DMS153 treated with DMSO at 0.1 percent for 48 hours (cell line): ENCODE results near the gene CPN2.

Source experiments
- DNase-seq: peaks from one replicate; lab custom pipeline; 2025; ENCODE audit not compliant: unreplicated experiment; lab: John Stamatoyannopoulos, UW

Gene CPN2

DNA sequence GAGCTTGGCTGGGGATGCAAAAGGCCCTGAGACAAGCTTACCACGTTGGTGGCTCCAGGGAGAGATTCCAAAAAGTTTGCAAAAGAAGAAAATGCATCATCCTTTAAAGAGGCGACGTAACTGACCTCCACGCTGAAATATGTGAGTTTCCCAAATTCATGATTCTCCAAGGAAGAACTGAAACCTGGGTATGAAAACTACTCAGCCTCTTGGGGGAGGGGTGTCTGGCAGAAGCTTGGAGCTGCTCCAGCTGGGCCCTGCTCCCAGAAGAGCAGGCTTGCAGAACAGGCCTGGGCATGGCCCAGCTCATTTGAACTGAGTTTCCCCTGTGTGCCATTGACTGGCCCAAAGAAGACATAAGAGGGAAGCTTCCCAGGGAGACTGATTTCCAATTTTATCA, 20.5 kb downstream of the CPN2 start:
- no peak for DNase-seq

DNA sequence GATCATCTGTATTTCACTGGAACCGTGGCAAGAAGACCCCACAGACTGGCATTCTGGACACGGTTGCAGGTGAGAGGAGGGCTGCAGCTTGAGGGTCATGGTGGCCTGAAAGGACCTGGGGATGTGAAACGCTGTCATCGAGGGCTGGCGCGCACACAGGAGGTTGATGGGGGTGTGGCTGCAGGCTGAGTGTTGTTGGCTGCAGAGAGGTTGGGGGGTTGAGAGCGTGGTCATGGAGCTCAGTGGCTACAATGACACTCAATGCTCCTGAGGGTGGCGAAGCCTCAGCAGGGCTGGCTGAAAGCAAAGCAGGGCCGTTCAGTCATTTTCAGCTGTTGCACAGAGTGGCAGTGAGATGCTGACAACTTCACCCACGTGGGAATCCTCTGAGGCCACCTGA, 21.0 kb downstream of the CPN2 start:
- no peak for DNase-seq

DNA sequence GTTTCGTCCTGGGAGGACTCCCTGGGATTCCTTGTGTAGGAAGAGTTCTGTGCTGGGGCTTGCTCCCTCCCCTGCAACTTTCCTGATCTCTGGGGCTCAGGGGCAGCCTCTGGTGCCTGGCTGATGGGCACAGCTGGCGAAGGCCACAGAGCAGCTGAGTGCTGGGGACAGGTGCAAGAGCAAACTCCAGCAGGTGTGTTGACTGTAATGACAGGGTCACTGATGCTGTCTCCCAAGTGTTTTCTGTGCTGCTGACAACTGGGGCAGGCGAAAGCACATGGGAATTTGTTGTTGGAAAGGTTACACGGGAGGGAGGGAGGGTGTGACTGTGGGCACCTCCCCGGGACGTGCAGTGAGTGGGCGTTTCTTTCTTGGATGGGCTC, 21.6 kb downstream of the CPN2 start:
- no peak for DNase-seq

DNA sequence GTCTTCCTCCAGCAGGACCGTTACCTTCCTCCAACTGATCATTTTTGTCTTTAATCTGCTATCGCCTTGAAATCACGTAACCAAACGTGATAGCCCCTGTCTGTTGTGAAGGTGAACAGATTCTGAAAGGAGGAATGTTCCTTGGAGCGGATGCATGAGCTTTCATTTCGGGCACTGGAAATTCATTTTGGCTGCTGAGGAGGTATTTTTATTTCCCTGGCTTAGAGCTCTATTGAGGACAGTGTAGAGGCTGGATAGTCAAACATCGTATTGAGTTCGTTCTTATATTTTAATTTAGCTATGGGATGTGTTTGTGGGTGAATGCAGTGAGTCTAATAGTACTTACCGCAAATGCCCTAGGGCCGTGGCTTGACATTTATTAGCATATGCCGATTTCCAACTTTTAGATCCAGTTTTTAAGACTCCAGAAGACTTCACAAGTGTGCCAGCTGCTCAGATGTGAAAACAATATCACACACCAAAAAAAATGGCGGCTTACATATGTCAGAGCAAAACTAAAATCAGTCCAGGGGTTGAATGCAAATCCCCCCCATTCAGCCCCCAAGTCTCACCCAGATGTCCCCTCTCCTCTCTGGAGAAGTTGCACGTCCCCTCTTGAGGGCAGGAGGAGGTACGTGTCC, 22.1 kb downstream of the CPN2 start:
- no peak for DNase-seq

DNA sequence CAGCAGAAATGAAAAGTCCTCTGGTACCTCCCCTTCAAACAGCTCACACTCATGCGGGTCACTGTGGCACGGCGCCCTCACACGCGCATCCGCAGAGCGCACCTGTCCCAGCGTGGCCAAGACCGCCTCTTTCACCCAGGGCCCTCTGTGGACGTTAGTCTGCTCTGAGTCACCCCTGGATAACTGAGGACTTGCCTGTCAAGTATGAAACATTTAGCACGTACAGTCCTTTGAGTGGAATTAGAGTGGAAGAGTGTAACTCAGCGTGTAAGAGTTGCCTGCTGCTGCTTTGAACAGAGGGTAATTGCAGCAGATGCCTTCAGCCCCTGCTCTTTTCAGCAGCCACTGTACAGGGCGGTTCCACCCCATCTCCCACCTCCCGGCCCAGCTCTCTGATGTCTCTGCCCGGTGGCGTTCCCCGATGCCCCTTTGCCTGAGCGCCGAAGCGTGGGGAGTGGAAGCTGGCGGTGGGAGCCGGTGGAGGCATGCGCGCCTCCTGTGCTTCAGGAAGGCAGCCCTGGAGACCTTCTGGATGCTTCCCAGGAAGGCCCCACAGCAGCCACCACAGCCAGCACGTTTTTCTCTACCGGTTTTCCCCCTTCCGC, 23.0 kb downstream of the CPN2 start:
- DNase-seq, result no peak

DNA sequence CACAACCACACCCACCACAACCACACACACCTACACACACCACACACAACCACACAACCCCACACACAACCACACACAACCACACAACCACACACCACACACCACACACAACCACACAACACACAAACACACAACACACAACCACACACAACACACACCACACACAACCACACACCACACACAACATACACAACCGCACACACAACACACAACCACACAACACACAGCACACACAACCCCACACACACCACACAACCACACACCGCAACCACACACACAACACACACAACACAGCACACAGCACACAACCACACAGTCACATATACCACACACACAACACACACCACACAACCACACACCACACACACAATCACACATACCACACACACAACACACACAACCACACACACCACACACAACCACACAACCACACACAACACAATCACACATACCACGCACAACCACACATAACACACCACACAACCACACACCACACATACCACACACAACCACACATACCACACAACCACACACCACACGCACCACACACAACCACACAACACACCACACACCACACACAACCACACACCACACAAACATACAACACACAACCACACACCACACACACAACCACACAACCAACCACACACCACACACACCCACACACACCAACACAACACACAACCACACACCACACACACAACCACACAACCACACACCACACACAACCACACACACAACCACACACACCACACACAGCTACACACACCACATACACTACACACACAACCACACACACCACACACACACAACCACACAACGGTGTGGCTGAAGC, 23.7 kb downstream of the CPN2 start:
- DNase-seq, result no peak

DNA sequence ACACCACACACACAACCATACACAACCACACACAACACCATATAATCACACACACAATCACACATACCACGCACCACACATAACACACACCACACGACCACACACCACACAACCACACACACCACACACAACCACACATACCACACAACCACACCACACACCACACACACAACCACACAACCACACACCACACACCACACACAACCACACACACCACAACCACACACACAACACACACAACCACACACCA, 24.2 kb downstream of the CPN2 start:
- DNase-seq, result no peak

DNA sequence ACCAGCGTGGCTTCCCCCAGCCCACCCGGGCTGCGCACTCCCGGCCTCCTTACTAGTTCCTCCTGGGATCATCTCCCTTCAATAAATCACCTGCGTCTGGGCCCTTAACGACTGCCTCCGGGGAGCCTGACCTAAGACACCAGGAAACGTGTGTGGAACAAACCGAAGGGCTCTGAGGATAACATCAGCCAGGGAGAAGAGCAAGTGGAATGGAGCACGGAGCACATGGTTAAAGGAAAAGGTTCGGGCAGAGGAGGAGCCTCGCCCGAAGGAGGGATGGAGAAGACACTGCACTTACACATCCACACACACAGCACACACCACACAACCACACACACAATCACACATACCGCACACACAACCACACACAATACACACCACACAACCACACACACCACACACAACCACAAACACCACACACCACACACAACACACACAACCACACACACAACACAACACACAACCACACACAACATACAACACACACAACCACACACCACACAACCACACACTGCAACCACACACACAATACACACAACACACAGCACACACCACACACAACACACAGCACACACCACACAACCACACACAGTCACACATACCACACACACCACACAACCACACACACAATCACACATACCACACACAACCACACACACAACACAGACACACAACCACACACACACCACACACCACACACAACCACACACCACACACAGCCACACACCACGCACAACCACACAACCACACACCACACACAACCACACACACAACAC, 24.7 kb downstream of the CPN2 start:
- no peak for DNase-seq

DNA sequence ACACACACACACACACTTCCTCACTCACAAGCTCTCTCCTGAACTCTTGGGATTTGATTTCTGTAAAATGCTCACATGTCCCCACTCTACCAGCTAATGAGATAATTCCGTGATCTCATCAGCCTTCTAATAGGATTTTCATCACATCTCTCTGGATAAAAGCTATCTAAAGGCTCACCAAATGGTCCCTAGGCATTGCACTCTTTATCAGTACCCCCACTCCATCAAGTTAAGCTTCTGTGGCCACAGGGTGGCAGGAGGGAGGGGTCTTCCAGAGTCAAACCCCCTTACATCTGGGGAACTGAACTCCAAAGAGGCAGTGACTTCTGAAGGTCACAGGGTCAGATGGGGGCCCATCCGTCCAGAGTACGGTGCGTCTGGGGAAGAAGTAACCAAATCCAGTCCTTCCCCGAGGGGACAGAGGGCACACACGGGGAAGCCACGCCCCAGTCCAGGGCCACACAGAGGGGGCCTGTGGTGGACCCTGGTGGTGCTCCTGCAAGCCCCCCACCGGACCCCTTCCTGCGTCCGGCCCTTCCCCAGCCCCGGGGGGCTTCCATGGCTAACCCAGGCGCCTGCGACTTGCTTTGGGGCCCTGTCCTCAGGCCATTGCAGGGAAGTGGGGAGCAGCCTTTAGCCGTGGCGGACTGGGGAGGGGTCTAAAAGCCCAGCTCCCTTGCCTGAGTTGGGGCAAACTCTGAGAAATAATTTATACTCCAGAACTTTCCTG, 25.5 kb downstream of the CPN2 start:
- DNase-seq, result no peak

DNA sequence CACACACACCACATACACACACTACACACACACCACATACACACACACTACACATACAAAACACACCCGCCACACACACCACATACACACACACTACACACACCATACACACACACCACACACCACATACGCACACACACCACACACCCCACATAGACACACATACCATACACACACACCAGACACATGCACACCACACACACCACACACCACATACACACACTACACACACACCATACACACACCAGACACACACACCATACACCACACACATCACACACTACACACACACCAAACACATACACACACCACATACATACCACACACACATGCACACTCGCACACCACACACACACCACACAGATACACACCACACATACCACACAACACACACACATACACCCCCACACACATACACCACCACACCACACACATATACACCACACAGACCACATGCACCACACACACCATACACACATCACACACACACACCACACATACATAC, 26.3 kb downstream of the CPN2 start:
- DNase-seq, result no peak

DNA sequence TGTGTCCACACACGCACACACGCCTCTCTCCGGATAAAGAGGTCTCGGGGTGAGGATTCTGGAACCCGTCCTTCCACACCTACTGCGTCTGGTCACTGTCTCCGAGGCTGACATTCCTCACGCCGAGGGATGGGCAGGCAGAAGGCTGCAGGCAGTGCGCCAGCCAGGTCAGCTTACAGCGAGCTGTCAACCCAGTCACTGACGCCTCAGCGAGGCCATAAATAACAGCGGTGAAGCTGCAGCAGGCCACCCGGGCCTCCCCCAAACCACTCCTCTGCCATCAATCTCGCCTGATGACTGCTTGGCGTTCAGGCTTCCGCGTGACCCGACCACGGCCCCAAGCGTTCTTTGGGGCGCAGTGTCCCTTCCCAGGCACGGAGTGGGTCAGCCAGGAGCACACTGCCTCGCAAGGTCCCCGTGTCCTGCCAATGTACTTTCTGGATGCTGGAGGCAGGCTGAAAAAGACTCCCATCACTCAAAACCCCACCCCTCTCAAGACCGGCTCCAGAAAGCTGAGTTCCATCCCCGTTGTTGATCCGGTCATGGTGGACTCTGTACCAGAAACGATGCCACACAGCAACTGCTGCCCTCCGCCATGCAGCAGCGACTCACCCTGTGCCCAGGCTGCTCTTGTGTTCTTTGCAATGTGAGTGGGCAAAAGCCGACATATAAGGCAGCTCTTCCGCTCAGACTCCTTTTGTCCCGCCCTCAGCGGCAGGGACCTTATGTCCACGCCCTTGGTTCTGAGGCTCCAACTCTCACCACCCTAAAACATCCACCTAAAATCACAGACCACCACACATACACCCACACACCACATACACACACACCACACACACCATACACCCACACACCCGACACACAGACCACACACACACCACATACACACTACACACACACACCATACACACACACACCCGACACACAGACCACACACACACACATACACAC, 27.1 kb downstream of the CPN2 start:
- no peak for DNase-seq

DNA sequence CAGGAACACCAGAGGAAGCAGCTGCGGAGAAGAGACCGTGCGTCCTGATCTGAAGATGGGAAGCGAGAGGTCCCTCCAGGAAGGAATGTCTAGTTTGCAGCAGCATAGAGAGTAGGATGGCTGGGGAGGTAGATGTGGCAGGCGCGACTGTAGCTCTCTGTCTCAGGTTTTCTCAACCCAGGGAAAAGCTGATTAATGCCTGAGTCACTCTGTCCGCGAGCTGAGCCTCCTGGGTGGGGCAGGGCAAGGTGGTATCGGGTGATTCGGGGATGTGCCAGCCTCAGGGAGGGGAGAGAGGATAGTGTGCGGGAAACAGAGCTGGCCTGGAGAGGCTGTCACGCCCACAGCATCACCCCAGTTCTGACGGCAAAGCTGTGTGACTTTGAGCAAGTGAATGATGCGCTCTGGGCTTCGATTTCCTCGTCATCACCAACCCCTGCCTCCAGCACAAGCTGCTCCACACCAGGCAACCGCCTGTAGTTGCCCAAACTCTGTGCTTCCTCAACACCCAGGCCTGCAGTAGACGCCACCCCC, 28.4 kb downstream of the CPN2 start:
- no peak for DNase-seq

DNA sequence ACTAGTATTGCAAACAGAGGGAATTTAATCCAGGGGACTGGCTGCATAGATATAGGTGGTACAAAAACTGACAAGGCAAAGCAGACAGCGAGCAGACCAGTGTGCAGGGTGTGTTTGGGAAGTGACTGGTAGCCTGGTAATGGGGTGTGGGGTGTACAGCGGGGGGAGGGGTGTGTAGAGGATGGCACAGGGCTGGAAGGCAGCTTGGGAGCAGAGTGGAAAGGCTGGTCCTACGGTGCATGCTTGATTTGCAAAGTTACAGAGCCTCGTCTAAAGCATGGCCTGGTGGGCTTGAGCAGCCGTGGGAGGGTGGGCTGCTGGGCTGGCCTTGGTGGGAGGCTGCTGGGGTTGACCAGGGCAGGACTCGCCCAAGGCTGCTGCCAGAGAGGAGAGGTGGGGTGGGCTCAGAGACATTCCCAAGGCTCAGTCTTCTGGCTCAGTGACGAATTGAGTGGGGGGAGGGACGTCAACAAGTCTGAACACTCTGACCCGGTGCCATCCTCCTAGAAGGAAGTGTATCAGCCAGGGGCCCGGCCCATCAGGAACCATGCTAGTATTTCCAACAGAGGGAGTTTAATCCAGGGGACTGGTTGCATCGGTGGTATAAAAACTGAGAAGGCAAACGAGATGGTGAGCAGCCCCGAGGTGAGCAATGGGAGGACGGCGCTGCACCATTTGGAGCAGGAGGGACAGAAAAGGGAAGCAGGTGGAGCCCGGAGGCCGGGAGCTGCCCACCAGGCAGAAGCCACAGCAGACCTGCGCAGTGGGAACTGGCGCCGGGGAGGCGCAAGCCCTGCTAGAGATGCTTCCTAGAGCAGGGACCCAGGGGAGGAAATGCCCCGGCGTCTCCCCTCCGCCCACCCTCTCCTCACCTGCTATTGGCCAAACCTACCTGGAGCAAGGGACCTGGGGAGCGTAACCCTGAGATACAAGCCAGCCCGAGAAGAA, 29.2 kb downstream of the CPN2 start:
- peak; percentile 52 for DNase-seq

DNA sequence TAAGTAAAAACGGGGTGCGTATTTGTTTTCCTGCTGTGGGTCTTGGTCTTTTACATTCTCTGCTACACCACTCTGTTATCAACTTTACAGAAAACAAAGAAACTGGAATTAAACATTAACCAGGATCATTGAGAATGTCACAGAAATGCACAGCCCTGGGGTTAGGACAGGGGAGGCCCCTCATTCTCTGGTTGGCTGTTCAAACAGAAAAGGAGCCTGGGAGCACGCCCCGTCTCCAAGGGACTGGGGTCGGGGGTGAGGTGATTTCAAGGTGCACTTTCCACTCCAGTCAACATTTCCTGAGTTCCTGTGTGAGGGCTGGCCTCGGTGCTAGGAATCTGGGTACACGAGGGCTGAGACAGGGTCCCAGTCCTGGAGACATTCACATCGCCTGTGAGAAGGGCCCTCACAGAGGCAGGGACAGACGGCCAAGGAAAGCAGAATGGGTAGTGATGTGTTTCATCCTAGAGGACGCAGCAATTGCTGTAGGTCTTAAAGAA, 30.3 kb downstream of the CPN2 start:
- DNase-seq, result no peak

DNA sequence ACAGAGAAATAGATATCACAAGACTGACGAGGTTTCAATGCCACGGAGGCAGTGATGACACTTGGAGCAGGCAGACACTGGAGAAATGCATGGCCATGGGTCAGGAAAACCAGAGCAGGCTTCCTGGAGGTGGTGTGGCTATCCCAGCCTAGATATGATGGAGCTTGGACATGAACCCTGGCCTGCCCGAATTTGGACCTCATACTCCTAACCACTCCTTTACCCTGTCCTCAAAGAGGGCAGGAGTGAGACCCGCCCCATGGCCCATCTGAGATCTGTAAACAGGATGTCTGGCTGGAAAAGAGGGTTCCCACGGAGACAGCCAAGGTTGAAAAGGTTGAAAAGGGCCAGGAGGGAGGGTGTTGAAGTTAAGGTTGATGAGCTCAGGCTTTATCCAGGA, 31.0 kb downstream of the CPN2 start:
- DNase-seq, result no peak

DNA sequence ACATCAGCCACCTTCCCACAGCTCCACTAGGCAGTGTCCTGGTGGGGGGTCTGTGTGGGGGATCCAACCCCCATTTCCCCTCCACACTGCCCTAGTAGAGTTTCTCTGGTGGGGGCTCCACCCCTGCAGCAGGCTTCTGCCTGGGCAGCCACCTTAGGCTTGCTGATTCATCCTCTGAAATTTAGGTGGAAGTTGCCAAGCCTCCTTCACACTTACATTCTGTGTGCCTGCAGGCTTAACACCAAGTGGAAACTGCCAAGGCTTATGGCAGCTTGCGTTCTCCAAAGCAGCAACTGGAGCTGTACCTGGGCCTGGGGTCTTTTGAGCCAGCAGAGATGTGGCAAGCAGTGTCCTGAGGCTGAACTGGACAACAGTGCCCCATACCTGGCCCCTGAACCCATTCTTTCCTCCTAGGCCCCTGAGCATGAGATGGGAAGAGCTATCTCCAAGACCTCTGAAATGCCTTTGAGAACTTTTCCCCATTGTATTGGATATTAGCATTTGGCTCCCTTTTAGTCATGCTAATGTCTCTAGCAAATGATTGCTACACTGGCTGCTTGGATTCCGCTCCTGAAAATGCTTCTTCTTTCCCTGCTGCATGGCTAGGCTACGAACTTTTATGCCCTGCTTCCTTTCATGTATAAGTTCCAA, 32.5 kb downstream of the CPN2 start:
- no peak for DNase-seq

DNA sequence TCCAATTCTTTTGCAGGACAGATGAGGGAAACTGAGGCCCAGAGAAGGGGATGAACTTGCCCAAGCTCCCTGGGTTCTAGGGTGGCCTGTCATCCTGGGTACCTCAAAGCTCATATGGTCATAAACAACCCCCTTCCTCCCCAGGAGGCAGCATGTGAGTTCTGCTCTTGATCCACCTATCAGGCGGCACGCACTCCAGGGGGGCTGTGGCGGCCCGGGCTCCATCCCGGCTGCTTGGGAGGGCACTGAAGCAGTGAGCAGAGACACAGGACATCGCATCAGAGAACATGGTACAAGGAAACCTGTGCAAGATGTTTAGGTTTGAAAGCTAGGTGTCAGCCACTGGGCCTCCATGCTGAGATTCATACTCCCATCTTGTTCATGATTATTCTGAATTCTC, 34.2 kb downstream of the CPN2 start:
- no peak for DNase-seq

DNA sequence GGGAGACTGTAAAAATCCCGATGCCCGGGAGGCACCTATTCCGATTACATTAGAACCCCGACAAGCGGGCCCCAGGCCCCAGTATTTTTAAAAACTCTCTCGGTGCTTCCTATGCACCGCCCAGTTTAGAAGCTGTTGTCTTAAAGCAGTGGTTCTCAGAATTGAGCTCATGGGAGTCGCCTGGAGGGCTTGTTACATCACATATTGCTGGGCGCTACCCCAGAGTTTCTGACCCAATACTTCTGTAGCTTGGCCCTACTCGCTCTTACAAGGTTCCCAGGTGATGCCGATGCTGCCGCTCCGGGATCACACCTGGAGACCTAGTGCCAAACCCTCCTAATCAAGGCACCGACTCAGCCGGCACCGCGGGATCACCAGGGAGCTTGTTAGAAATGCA, 35.2 kb downstream of the CPN2 start:
- no peak for DNase-seq
